K562 (cell line): Measurements from ENCODE around the gene MORC4. TPM values are rescaled to one million over a fixed set of nuclear protein-coding genes. Genes with fewer than 3 reads are reported as not detected.

Experiments
- ATAC-seq: fragments of 200-7000 bp; cut with Tn5 transposase; 3 replicates; pipeline ENCODE4 v1.9.1; 2020; ENCODE audit warnings: moderate library complexity
- BruUV-seq: library from RNA; stranded (reverse); fragments of 400-500 nt; replicated peaks from 2 replicates; lab custom pipeline; 2021; lab: Mats Ljungman, UMichigan
- CTCF ChIA-PET: fragments of 300-600 bp; formaldehyde crosslinking; extraction: SDS; loops from one replicate; lab custom pipeline; 2021; ENCODE audit warnings: low intra/inter-chr PET ratio; lab: Yijun Ruan, JAX
- POLR2A ChIA-PET: fragments of 300-600, 350-650 bp; sonication (Branson Sonifier 250); formaldehyde crosslinking; extraction: SDS; loops from one replicate; lab custom pipeline; 2021; ENCODE audit warnings: antibody characterized with exemption, inconsistent platforms; lab: Yijun Ruan, JAX
- DNase-seq, 4 experiments: peaks; one replicate each; pipeline versions ENCODE4 v3.0.0 to v3.0.0-alpha.2; 2011 to 2018; ENCODE audit warnings: low spot score in 3 of 4, mixed read lengths in 3 of 4; ENCODE audit errors: extremely low read depth in 1 of 4
- FAIRE-seq: peaks from 2 replicates; lab custom pipeline; 2011; peaks lifted over from hg19 to GRCh38; lab: Jason Lieb, UNC
- H2AFZ ChIP-seq: 2 replicates; pipeline ENCODE4 v1.6.0; 2011; ENCODE audit warnings: low read depth, low read length, control low read depth, inconsistent platforms
- H3K27ac ChIP-seq: fragments of 200-600 bp; 3 replicates; pipeline ENCODE4 v1.8.0; 2011; ENCODE audit warnings: low read depth, mild to moderate bottlenecking, control low read depth, inconsistent platforms, low read length, moderate library complexity, mixed read lengths; ENCODE audit errors: extremely low read depth
- H3K27me3 ChIP-seq, 2 experiments: fragments of 300-600 bp in 1 of 2; 2 replicates in 1 of 2; 3 replicates in 1 of 2; pipeline versions ENCODE4 v1.6.0 to v1.8.0; 2011; ENCODE audit warnings: inconsistent platforms in 2 of 2, low read length in 2 of 2, mild to moderate bottlenecking in 1 of 2, mixed read lengths in 1 of 2, moderate library complexity in 1 of 2; ENCODE audit not compliant: control insufficient read depth in 2 of 2, insufficient read depth in 2 of 2
- H3K36me3 ChIP-seq: fragments of 300-600 bp; 3 replicates; pipeline ENCODE4 v1.8.0; 2011; ENCODE audit warnings: mild to moderate bottlenecking, low read length, inconsistent platforms; ENCODE audit not compliant: control insufficient read depth, insufficient read depth
- H3K4me1 ChIP-seq, 2 experiments: fragments of 200-600 bp in 1 of 2; replicated peaks in 1 of 2; 2 replicates in 1 of 2; 3 replicates in 1 of 2; pipeline versions ENCODE4 v1.5.1 to v1.8.0; 2011; ENCODE audit warnings: inconsistent platforms in 2 of 2, low read length in 2 of 2, mild to moderate bottlenecking in 1 of 2, mixed read lengths in 1 of 2, moderate library complexity in 1 of 2; ENCODE audit not compliant: control insufficient read depth in 2 of 2, insufficient read depth in 2 of 2
- H3K4me2 ChIP-seq: 2 replicates; pipeline ENCODE4 v1.6.1; 2011; ENCODE audit warnings: low read length, control low read depth, inconsistent platforms, mixed read lengths; ENCODE audit not compliant: insufficient read depth
- H3K4me3 ChIP-seq: fragments of 200-600 bp; sonication (generic), shearing (Covaris generic); 2 replicates; pipeline ENCODE4 v1.5.1; 2016; ENCODE audit warnings: control low read depth, inconsistent platforms
- H3K79me2 ChIP-seq: fragments of 200-600 bp; 3 replicates; pipeline ENCODE4 v1.8.0; 2011; ENCODE audit warnings: low read length, inconsistent platforms; ENCODE audit not compliant: control insufficient read depth, insufficient read depth
- H3K9ac ChIP-seq, 2 experiments: 2 replicates each; pipeline versions ENCODE4 v1.6.0 to v1.6.1; 2011; ENCODE audit warnings: low read depth in 2 of 2, low read length in 2 of 2, control low read depth in 1 of 2, inconsistent platforms in 1 of 2, mild to moderate bottlenecking in 1 of 2, mixed read lengths in 1 of 2; ENCODE audit not compliant: insufficient read depth in 1 of 2
- H3K9me1 ChIP-seq: one replicate; pipeline ENCODE4 v1.6.0; 2011; ENCODE audit warnings: inconsistent platforms, mild to moderate bottlenecking, low read length, moderate library complexity; ENCODE audit not compliant: control insufficient read depth, insufficient read depth
- H3K9me3 ChIP-seq: replicated peaks from 2 replicates; pipeline ENCODE4 v1.5.1; 2011; ENCODE audit warnings: low read depth, low read length, inconsistent platforms; ENCODE audit not compliant: control insufficient read depth, insufficient read depth
- H4K20me1 ChIP-seq: replicated peaks from 2 replicates; pipeline ENCODE4 v1.6.1; 2011; ENCODE audit warnings: low read length, inconsistent platforms, mixed read lengths; ENCODE audit not compliant: control insufficient read depth, insufficient read depth
- ADNP ChIP-seq: fragments of 200-800 bp; sonication (Bioruptor generic); IDR thresholded peaks from 2 replicates; pipeline ENCODE4 v1.6.1; 2016; ENCODE audit warnings: missing genetic modification characterization, missing compliant biosample characterization
- ARID2 ChIP-seq: fragments of 450-650 bp; IDR thresholded peaks from 2 replicates; pipeline ENCODE4 v1.6.1; 2017; ENCODE audit warnings: antibody characterized with exemption, mild to moderate bottlenecking
- CBFB ChIP-seq: sonication (generic); formaldehyde crosslinking; IDR thresholded peaks from 2 replicates; pipeline ENCODE4 v1.4.0; 2020; ENCODE audit warnings: mild to moderate bottlenecking, missing genetic modification reagents
- DEAF1 ChIP-seq: fragments of 450-650 bp; formaldehyde crosslinking; IDR thresholded peaks from 2 replicates; pipeline ENCODE4 v1.4.0; 2020; ENCODE audit warnings: mild to moderate bottlenecking, moderate library complexity
- LARP7 ChIP-seq: fragments of 450-650 bp; IDR thresholded peaks from 2 replicates; pipeline ENCODE4 v1.6.1; 2016
- RAD21 ChIP-seq, 2 experiments: fragments of 250-450 bp in 1 of 2; fragments of 450-650 bp in 1 of 2; sonication (Bioruptor Pico) in 1 of 2; formaldehyde crosslinking in 1 of 2; IDR thresholded peaks in 1 of 2; conservative IDR thresholded peaks in 1 of 2; 2 replicates each; pipeline versions ENCODE4 v1.4.0 to v1.8.0; 2020 to 2022; ENCODE audit warnings: mild to moderate bottlenecking in 2 of 2, moderate library complexity in 1 of 2
- REST ChIP-seq, 2 experiments: fragments of 450-650 bp; formaldehyde crosslinking in 1 of 2; IDR thresholded peaks; 2 replicates each; pipeline versions ENCODE4 v1.4.0 to v1.6.1; 2014 to 2020; ENCODE audit warnings: mild to moderate bottlenecking in 2 of 2, borderline replicate concordance in 1 of 2, low read depth in 1 of 2
- SIN3B ChIP-seq: fragments of 450-650 bp; IDR thresholded peaks from 2 replicates; pipeline ENCODE4 v1.6.1; 2017; ENCODE audit warnings: low read depth, mild to moderate bottlenecking, moderate library complexity
- SMC3 ChIP-seq: conservative IDR thresholded peaks from 2 replicates; pipeline ENCODE4 v1.6.1; 2011; ENCODE audit warnings: low read depth, low read length, improper control_type of control experiment; ENCODE audit not compliant: insufficient read depth
- STAG1 ChIP-seq: sonication (generic); formaldehyde crosslinking; IDR thresholded peaks from 2 replicates; pipeline ENCODE4 v1.5.0; 2020; ENCODE audit warnings: missing genetic modification reagents, borderline replicate concordance
- ZNF551 ChIP-seq: fragments of 250-450 bp; sonication (Bioruptor Pico); IDR thresholded peaks from 2 replicates; pipeline ENCODE4 v1.5.0; 2021; ENCODE audit warnings: mild to moderate bottlenecking, moderate library complexity
- ZNF583 ChIP-seq: fragments of 250-450 bp; sonication (Bioruptor Pico); IDR thresholded peaks from 2 replicates; pipeline ENCODE4 v1.4.0; 2020
- WGBS: fragments of 100-300 bp; shearing (Covaris generic); methylation state at CpG from one replicate; pipeline ENCODE4 v1.1.6; 2016; ENCODE audit warnings: low coverage, mixed read lengths; ENCODE audit not compliant: insufficient coverage; ENCODE audit errors: missing lambda C conversion rate; 5-methylcytosine and 5-hydroxymethylcytosine counted together
- in situ Hi-C: fragments of 300-500 bp; cut with MboI; formaldehyde crosslinking; loops from 4 replicates; pipeline ENCODE4 v1.15.0; 2018; ENCODE audit warnings: inconsistent platforms, mixed read lengths
- intact Hi-C: fragments of 100-400 bp; cut with micrococcal nuclease; formaldehyde crosslinking; loops from 2 replicates; pipeline ENCODE4 v1.14.2; 2022
- polyA plus RNA-seq, 8 experiments: library from polyadenylated mRNA; depleted of rRNA in 4 of 8; stranded (reverse) in 5 of 8; unstranded in 3 of 8; fragments of >200 nt; fragmentation: Nextera tagmentation in 2 of 8; fragmentation: Illumina TruSeq in 1 of 8; extraction: Ambion mirVana in 2 of 8; extraction: Trizol in 1 of 8; gene quantifications; 2 replicates each; pipeline versions ENCODE4 v1.2.1 to v1.2.3, GENCODE V29; 2011 to 2014; ENCODE audit warnings: inconsistent platforms in 1 of 8, missing spikeins in 1 of 8
- total RNA-seq, 7 experiments: library from RNA; depleted of rRNA in 6 of 7; stranded (reverse); fragments of >200 nt in 6 of 7; fragmentation: Illumina TruSeq in 2 of 7; extraction: Trizol in 2 of 7; gene quantifications; 2 replicates each; pipeline versions ENCODE4 v1.2.1 to v1.2.3, GENCODE V29; 2011 to 2021; ENCODE audit warnings: low replicate concordance in 1 of 7

MORC4 gene
- total and polyA plus RNA-seq, 9 of the 15 experiments (the other 6 are each of a cell fraction or from before 2014, with no cell fraction given) = 0.04 to 0.53 (median 0.18) TPM

GRCh38 chrX:107025545-107025944, 25.5 kb upstream of the MORC4 start:
- Histone ChIP-seq H3K4me2 (no peak overlapping the region), H3K27me3 (no peaks in the 10 kb centered on the region), H3K9me3 (no peaks in the 10 kb centered on the region), H3K4me1 (no peaks in the 10 kb centered on the region; a peak in 1 of 5 replicates), H3K4me3 (no peak overlapping the region), H3K9ac (no peak overlapping the region), H3K9me1 (no peaks in the 10 kb centered on the region), H3K27ac (no peak overlapping the region), H2AFZ (no peak overlapping the region), H4K20me1 (no peaks in the 10 kb centered on the region), H3K79me2 (no peaks in the 10 kb centered on the region), H3K36me3 (no peaks in the 10 kb centered on the region)
- FAIRE-seq (no peak), DNase-seq (peak; percentile 19 to 38 (median 22)), ATAC-seq (peak; percentile 77; the same call in 2 of the 3 replicates)
- intact Hi-C loops = loop anchor here (1.0 to 10.0 kb wide), 5 partner anchors 131 to 867 kb away; no protein-coding TSS in a partner anchor
- ChIA-PET CTCF (interaction anchor here (0.5 to 0.7 kb wide), 3 partner anchors 26 to 868 kb away, joined by 3 to 7 read pairs (median 3); no protein-coding TSS in a partner anchor), POLR2A (interaction anchor here (0.6 to 1.3 kb wide), 2 partner anchors 9 to 251 kb away, joined by 4 read pairs; no protein-coding TSS in a partner anchor)
- in situ Hi-C loops = no loop called here
- BruUV-seq = no TSS peak
- 0% methylated on average over 2 of the region's 2 CpGs for WGBS
- peak; percentile 75 for TF ChIP-seq DEAF1 (CRISPR knock-in tag)
- TF ChIP-seq ADNP (tag) = no peak
- peak; percentile 71 for TF ChIP-seq REST (IDR thresholded peaks at IDR 0.05; ENCODE audit: borderline replicate concordance)
- no peak for TF ChIP-seq REST (CRISPR knock-in tag; IDR thresholded peaks at IDR 0.05; ENCODE audit: low read depth)
- TF ChIP-seq ZNF583 (CRISPR knock-in tag) = no peak
- peak; percentile 68; the same call in 1 of the 2 replicates for TF ChIP-seq ARID2
- peak; percentile 64 for TF ChIP-seq SMC3
- TF ChIP-seq SIN3B = no peak
- peak; percentile 54; the same call in 1 of the 2 replicates for TF ChIP-seq STAG1 (CRISPR knock-in tag)
- TF ChIP-seq ZNF551 (CRISPR knock-in tag) = no peak
- TF ChIP-seq RAD21 (CRISPR knock-in tag; conservative IDR thresholded peaks at IDR 0.05 in 1 of 2, IDR thresholded peaks at IDR 0.05 in 1 of 2) = peak; percentile 84 to 91
- no peak for TF ChIP-seq CBFB (CRISPR knock-in tag)
- no peak for TF ChIP-seq LARP7
